GM23338 (cell line): ENCODE measurements around the gene DDIT3. TPM values are rescaled to one million over a fixed set of nuclear protein-coding genes. Genes with fewer than 3 reads are reported as not detected.

ENCODE experiments used
- ATAC-seq: fragments of 200-7000 bp; cut with Tn5 transposase; 3 replicates; pipeline ENCODE4 v1.9.1; 2020
- DNase-seq: peaks from one replicate; pipeline ENCODE4 v3.0.0-alpha.2; 2015; ENCODE audit warnings: low spot score
- H2AFZ ChIP-seq: fragments of 200-600 bp; sonication (generic); 2 replicates; pipeline ENCODE4 v1.8.0; 2016; ENCODE audit warnings: antibody characterized with exemption, mild to moderate bottlenecking, moderate library complexity
- H3F3A ChIP-seq: fragments of 200-600 bp; sonication (generic); replicated peaks from 2 replicates; pipeline ENCODE4 v1.8.0; 2017; ENCODE audit warnings: antibody characterized with exemption, mixed run types, low read depth
- H3K27ac ChIP-seq: fragments of 200-600 bp; sonication (generic); 2 replicates; pipeline ENCODE4 v1.6.1; 2016; ENCODE audit warnings: low read depth
- H3K27me3 ChIP-seq: fragments of 200-600 bp; sonication (generic); 2 replicates; pipeline ENCODE4 v1.8.0; 2016; ENCODE audit warnings: mild to moderate bottlenecking, mixed run types, moderate library complexity; ENCODE audit not compliant: insufficient read depth
- H3K36me3 ChIP-seq: fragments of 200-600 bp; sonication (generic); 2 replicates; pipeline ENCODE4 v1.8.0; 2016; ENCODE audit warnings: mild to moderate bottlenecking; ENCODE audit not compliant: insufficient read depth
- H3K4me1 ChIP-seq: fragments of 200-600 bp; sonication (generic); 2 replicates; pipeline ENCODE4 v1.8.0; 2016; ENCODE audit warnings: mild to moderate bottlenecking, moderate library complexity; ENCODE audit not compliant: insufficient read depth
- H3K4me2 ChIP-seq: fragments of 200-600 bp; sonication (generic); 2 replicates; pipeline ENCODE4 v1.7.1; 2017; ENCODE audit warnings: mixed run types
- H3K4me3 ChIP-seq: fragments of 200-600 bp; sonication (generic); 2 replicates; pipeline ENCODE4 v1.6.1; 2016; ENCODE audit warnings: mixed run types
- H3K79me2 ChIP-seq: fragments of 200-600 bp; sonication (generic); replicated peaks from 2 replicates; pipeline ENCODE4 v1.8.0; 2017; ENCODE audit warnings: mild to moderate bottlenecking; ENCODE audit not compliant: insufficient read depth
- H3K9me2 ChIP-seq: fragments of 200-600 bp; sonication (generic); 2 replicates; pipeline ENCODE4 v1.8.0; 2017; ENCODE audit not compliant: insufficient read depth
- H4K20me1 ChIP-seq: fragments of 200-600 bp; sonication (generic); replicated peaks from 2 replicates; pipeline ENCODE4 v1.8.0; 2017; ENCODE audit warnings: mild to moderate bottlenecking; ENCODE audit not compliant: insufficient read depth
- H3K27ac Mint-ChIP-seq: 2 replicates; pipeline ENCODE4 v1.8.0; 2020; ENCODE audit warnings: inconsistent platforms, mild to moderate bottlenecking, moderate library complexity, mixed read lengths
- H3K27me3 Mint-ChIP-seq: 3 replicates; pipeline ENCODE4 v1.8.0; 2022; ENCODE audit warnings: low read depth, mild to moderate bottlenecking, moderate library complexity, mixed read lengths, inconsistent platforms; ENCODE audit not compliant: insufficient read depth, poor library complexity
- H3K36me3 Mint-ChIP-seq: 3 replicates; pipeline ENCODE4 v1.8.0; 2021; ENCODE audit warnings: low read depth, mild to moderate bottlenecking, inconsistent platforms, moderate library complexity, mixed read lengths
- H3K4me1 Mint-ChIP-seq: 3 replicates; pipeline ENCODE4 v1.8.0; 2020; ENCODE audit warnings: mild to moderate bottlenecking, inconsistent platforms, mixed read lengths
- H3K4me3 Mint-ChIP-seq: 3 replicates; pipeline ENCODE4 v1.8.0; 2021; ENCODE audit warnings: moderate library complexity, mild to moderate bottlenecking, inconsistent platforms, mixed read lengths
- H3K9me3 Mint-ChIP-seq: 3 replicates; pipeline ENCODE4 v1.8.0; 2020; ENCODE audit warnings: moderate library complexity, mild to moderate bottlenecking, inconsistent platforms, mixed read lengths
- CREB1 ChIP-seq: fragments of 250-450 bp; sonication (Bioruptor Pico); IDR thresholded peaks from 2 replicates; pipeline ENCODE4 v1.5.0; 2020; ENCODE audit warnings: low read depth, mild to moderate bottlenecking, moderate library complexity
- EZH2 ChIP-seq: fragments of 200-600 bp; sonication (generic); IDR thresholded peaks from one replicate; pipeline ENCODE4 v1.8.0; 2017; ENCODE audit warnings: antibody characterized with exemption, mild to moderate bottlenecking, low read depth; ENCODE audit not compliant: unreplicated experiment
- EZH2phosphoT487 ChIP-seq: fragments of 200-600 bp; sonication (generic); IDR thresholded peaks from one replicate; pipeline ENCODE4 v1.8.1; 2018; ENCODE audit warnings: antibody characterized with exemption; ENCODE audit not compliant: unreplicated experiment
- JUNB ChIP-seq: IDR thresholded peaks from one replicate; pipeline ENCODE4 v1.6.1; 2016; ENCODE audit warnings: antibody characterized with exemption; ENCODE audit not compliant: unreplicated experiment
- NANOG ChIP-seq: IDR thresholded peaks from 2 replicates; pipeline ENCODE4 v1.6.1; 2016; ENCODE audit warnings: antibody characterized with exemption, borderline replicate concordance
- POLR2AphosphoS5 ChIP-seq: IDR thresholded peaks from 2 replicates; pipeline ENCODE4 v1.6.1; 2016; ENCODE audit warnings: antibody characterized with exemption, low read depth
- STAT1 ChIP-seq: IDR thresholded peaks from one replicate; pipeline ENCODE4 v1.6.1; 2016; ENCODE audit warnings: antibody characterized with exemption; ENCODE audit not compliant: unreplicated experiment
- ZNF114 ChIP-seq: fragments of 250-450 bp; sonication (Bioruptor Pico); IDR thresholded peaks from 2 replicates; pipeline ENCODE4 v1.5.0; 2020; ENCODE audit warnings: mild to moderate bottlenecking, moderate library complexity
- ZNF331 ChIP-seq: fragments of 250-450 bp; sonication (Bioruptor Pico); IDR thresholded peaks from 2 replicates; pipeline ENCODE4 v1.5.0; 2020; ENCODE audit warnings: low read depth, mild to moderate bottlenecking, moderate library complexity
- polyA plus RNA-seq: library from polyadenylated mRNA; unstranded; fragments of >200 nt; fragmentation: Nextera tagmentation; extraction: Ambion mirVana; gene quantifications from 2 replicates; pipeline ENCODE4 v1.2.1, GENCODE V29; 2016
- total RNA-seq: library from RNA; depleted of rRNA; stranded (reverse); fragments of >200 nt; shearing (Covaris generic); gene quantifications from 2 replicates; pipeline ENCODE4 v1.2.3, GENCODE V29; 2014
- TF ChIP-seq, protein P1 (sequence below): IDR thresholded peaks from 2 replicates; pipeline ENCODE4 v1.6.1; 2016; ENCODE audit warnings: antibody characterized with exemption
- TF ChIP-seq, protein P2 (sequence below): fragments of 250-450 bp; sonication (Bioruptor Pico); IDR thresholded peaks from 2 replicates; pipeline ENCODE4 v1.5.0; 2020; ENCODE audit warnings: mild to moderate bottlenecking, moderate library complexity
- TF ChIP-seq, protein P3 (sequence below), 2 experiments: fragments of 200-600 bp in 1 of 2; sonication (generic) in 1 of 2; conservative IDR thresholded peaks; 2 replicates each; pipeline versions ENCODE4 v1.5.1 to v1.6.1; 2016 to 2017; ENCODE audit warnings: antibody characterized with exemption in 2 of 2, low read depth in 2 of 2, mild to moderate bottlenecking in 2 of 2, moderate library complexity in 1 of 2
- TF ChIP-seq, protein P4 (sequence below): IDR thresholded peaks from one replicate; pipeline ENCODE4 v1.6.1; 2018; ENCODE audit warnings: antibody characterized with exemption; ENCODE audit not compliant: unreplicated experiment

Gene DDIT3
- total and polyA plus RNA-seq, 2 experiments from 2014 or later = 3.9 to 12.5 TPM

DNA sequence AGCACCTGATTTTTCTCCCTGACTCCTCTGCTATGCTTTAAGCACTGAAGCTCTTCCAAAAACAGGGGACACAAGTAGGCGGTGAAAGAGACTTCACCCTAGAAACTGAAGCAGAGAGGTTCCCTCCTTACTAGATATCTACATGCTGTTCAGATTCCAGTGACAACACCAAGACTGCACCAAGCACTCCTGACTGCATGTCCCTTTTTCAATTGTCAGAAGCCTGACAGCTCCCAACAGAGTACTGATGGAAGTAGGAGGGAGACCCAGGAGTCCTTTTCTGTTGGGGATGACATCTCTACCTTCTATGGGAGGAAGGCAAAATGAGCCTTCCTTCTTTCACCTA is 16.3 kb upstream of the DDIT3 start:
- Mint-ChIP-seq H3K27me3 (peaks cover 5% of the 10 kb centered on the region), H3K4me3 (no peak overlapping the region; the same call in 2 of the 3 replicates), H3K36me3 (peaks cover 52% of the 10 kb centered on the region), H3K4me1 (peaks cover 22% of the 10 kb centered on the region), H3K9me3 (no peaks in the 10 kb centered on the region), H3K27ac (no peak overlapping the region)
- Histone ChIP-seq H3K79me2 (no peaks in the 10 kb centered on the region), H3K27me3 (no peaks in the 10 kb centered on the region), H3K4me1 (no peaks in the 10 kb centered on the region), H3K36me3 (peaks cover 17% of the 10 kb centered on the region), H3K4me3 (no peak overlapping the region), H2AFZ (no peak overlapping the region), H3K9me2 (no peaks in the 10 kb centered on the region), H3K4me2 (no peak overlapping the region), H3F3A (0 out of 2 replicates have a peak, but pooled peaks cover 6% of the 10 kb centered on the region), H4K20me1 (peaks cover 4% of the 10 kb centered on the region; the same call in 1 of the 2 replicates), H3K27ac (no peak overlapping the region)
- no peak for ATAC-seq
- TF ChIP-seq, protein P1, sequence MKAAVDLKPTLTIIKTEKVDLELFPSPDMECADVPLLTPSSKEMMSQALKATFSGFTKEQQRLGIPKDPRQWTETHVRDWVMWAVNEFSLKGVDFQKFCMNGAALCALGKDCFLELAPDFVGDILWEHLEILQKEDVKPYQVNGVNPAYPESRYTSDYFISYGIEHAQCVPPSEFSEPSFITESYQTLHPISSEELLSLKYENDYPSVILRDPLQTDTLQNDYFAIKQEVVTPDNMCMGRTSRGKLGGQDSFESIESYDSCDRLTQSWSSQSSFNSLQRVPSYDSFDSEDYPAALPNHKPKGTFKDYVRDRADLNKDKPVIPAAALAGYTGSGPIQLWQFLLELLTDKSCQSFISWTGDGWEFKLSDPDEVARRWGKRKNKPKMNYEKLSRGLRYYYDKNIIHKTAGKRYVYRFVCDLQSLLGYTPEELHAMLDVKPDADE = no peak
- TF ChIP-seq ZNF331 (CRISPR knock-in tag) = no peak
- no peak for TF ChIP-seq CREB1 (CRISPR knock-in tag)
- TF ChIP-seq, protein P2, sequence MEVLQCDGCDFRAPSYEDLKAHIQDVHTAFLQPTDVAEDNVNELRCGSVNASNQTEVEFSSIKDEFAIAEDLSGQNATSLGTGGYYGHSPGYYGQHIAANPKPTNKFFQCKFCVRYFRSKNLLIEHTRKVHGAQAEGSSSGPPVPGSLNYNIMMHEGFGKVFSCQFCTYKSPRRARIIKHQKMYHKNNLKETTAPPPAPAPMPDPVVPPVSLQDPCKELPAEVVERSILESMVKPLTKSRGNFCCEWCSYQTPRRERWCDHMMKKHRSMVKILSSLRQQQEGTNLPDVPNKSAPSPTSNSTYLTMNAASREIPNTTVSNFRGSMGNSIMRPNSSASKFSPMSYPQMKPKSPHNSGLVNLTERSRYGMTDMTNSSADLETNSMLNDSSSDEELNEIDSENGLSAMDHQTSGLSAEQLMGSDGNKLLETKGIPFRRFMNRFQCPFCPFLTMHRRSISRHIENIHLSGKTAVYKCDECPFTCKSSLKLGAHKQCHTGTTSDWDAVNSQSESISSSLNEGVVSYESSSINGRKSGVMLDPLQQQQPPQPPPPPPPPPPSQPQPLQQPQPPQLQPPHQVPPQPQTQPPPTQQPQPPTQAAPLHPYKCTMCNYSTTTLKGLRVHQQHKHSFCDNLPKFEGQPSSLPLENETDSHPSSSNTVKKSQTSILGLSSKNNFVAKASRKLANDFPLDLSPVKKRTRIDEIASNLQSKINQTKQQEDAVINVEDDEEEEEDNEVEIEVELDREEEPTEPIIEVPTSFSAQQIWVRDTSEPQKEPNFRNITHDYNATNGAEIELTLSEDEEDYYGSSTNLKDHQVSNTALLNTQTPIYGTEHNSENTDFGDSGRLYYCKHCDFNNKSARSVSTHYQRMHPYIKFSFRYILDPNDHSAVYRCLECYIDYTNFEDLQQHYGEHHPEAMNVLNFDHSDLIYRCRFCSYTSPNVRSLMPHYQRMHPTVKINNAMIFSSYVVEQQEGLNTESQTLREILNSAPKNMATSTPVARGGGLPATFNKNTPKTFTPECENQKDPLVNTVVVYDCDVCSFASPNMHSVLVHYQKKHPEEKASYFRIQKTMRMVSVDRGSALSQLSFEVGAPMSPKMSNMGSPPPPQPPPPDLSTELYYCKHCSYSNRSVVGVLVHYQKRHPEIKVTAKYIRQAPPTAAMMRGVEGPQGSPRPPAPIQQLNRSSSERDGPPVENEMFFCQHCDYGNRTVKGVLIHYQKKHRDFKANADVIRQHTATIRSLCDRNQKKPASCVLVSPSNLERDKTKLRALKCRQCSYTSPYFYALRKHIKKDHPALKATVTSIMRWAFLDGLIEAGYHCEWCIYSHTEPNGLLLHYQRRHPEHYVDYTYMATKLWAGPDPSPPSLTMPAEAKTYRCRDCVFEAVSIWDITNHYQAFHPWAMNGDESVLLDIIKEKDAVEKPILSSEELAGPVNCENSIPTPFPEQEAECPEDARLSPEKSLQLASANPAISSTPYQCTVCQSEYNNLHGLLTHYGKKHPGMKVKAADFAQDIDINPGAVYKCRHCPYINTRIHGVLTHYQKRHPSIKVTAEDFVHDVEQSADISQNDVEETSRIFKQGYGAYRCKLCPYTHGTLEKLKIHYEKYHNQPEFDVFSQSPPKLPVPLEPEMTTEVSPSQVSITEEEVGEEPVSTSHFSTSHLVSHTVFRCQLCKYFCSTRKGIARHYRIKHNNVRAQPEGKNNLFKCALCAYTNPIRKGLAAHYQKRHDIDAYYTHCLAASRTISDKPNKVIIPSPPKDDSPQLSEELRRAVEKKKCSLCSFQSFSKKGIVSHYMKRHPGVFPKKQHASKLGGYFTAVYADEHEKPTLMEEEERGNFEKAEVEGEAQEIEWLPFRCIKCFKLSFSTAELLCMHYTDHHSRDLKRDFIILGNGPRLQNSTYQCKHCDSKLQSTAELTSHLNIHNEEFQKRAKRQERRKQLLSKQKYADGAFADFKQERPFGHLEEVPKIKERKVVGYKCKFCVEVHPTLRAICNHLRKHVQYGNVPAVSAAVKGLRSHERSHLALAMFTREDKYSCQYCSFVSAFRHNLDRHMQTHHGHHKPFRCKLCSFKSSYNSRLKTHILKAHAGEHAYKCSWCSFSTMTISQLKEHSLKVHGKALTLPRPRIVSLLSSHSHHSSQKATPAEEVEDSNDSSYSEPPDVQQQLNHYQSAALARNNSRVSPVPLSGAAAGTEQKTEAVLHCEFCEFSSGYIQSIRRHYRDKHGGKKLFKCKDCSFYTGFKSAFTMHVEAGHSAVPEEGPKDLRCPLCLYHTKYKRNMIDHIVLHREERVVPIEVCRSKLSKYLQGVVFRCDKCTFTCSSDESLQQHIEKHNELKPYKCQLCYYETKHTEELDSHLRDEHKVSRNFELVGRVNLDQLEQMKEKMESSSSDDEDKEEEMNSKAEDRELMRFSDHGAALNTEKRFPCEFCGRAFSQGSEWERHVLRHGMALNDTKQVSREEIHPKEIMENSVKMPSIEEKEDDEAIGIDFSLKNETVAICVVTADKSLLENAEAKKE = no peak
- no peak for TF ChIP-seq NANOG
- TF ChIP-seq, protein P3, sequence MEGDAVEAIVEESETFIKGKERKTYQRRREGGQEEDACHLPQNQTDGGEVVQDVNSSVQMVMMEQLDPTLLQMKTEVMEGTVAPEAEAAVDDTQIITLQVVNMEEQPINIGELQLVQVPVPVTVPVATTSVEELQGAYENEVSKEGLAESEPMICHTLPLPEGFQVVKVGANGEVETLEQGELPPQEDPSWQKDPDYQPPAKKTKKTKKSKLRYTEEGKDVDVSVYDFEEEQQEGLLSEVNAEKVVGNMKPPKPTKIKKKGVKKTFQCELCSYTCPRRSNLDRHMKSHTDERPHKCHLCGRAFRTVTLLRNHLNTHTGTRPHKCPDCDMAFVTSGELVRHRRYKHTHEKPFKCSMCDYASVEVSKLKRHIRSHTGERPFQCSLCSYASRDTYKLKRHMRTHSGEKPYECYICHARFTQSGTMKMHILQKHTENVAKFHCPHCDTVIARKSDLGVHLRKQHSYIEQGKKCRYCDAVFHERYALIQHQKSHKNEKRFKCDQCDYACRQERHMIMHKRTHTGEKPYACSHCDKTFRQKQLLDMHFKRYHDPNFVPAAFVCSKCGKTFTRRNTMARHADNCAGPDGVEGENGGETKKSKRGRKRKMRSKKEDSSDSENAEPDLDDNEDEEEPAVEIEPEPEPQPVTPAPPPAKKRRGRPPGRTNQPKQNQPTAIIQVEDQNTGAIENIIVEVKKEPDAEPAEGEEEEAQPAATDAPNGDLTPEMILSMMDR (conservative IDR thresholded peaks at IDR 0.05; ENCODE audit: low read depth in 2 of 2) = no peak
- TF ChIP-seq EZH2 = no peak
- no peak for TF ChIP-seq POLR2AphosphoS5
- TF ChIP-seq STAT1 = no peak
- TF ChIP-seq, protein P4, sequence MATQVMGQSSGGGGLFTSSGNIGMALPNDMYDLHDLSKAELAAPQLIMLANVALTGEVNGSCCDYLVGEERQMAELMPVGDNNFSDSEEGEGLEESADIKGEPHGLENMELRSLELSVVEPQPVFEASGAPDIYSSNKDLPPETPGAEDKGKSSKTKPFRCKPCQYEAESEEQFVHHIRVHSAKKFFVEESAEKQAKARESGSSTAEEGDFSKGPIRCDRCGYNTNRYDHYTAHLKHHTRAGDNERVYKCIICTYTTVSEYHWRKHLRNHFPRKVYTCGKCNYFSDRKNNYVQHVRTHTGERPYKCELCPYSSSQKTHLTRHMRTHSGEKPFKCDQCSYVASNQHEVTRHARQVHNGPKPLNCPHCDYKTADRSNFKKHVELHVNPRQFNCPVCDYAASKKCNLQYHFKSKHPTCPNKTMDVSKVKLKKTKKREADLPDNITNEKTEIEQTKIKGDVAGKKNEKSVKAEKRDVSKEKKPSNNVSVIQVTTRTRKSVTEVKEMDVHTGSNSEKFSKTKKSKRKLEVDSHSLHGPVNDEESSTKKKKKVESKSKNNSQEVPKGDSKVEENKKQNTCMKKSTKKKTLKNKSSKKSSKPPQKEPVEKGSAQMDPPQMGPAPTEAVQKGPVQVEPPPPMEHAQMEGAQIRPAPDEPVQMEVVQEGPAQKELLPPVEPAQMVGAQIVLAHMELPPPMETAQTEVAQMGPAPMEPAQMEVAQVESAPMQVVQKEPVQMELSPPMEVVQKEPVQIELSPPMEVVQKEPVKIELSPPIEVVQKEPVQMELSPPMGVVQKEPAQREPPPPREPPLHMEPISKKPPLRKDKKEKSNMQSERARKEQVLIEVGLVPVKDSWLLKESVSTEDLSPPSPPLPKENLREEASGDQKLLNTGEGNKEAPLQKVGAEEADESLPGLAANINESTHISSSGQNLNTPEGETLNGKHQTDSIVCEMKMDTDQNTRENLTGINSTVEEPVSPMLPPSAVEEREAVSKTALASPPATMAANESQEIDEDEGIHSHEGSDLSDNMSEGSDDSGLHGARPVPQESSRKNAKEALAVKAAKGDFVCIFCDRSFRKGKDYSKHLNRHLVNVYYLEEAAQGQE = no peak
- TF ChIP-seq ZNF114 (CRISPR knock-in tag) = no peak
- no peak for TF ChIP-seq EZH2phosphoT487
- no peak for TF ChIP-seq JUNB
- no peak for DNase-seq
